Ascending aorta (tissue), 2 donors: ENCODE results near the gene HIVEP2. TPM values are rescaled to one million over a fixed set of nuclear protein-coding genes. Genes with fewer than 3 reads are reported as not detected.

ENCODE experiments used
- DNase-seq, 2 donors: peaks; one replicate each; pipeline ENCODE4 v3.0.0-alpha.2; 2019; ENCODE audit warnings: low spot score in 2 of 2
- H3K27ac ChIP-seq, 2 donors: fragments of 200-600 bp; sonication (generic); one replicate each; pipeline ENCODE4 v1.5.1; 2016 to 2017; ENCODE audit warnings: mild to moderate bottlenecking in 1 of 2
- H3K27me3 ChIP-seq: fragments of 200-600 bp; sonication (generic); one replicate; pipeline ENCODE4 v1.5.1; 2017
- H3K36me3 ChIP-seq, 2 donors: fragments of 200-600 bp; sonication (generic); one replicate each; pipeline ENCODE4 v1.5.1; 2016
- H3K4me1 ChIP-seq, 2 donors: fragments of 200-600 bp; sonication (generic); one replicate each; pipeline ENCODE4 v1.5.1; 2016 to 2017; ENCODE audit warnings: mild to moderate bottlenecking in 1 of 2
- H3K4me3 ChIP-seq, 2 donors: fragments of 200-600 bp; sonication (generic); one replicate each; pipeline ENCODE4 v1.5.1; 2016 to 2017; ENCODE audit warnings: mild to moderate bottlenecking in 1 of 2
- H3K9me3 ChIP-seq, 2 donors: fragments of 200-600 bp; sonication (generic); one replicate each; pipeline ENCODE4 v1.5.1; 2016
- intact Hi-C: fragments of 100-400 bp; cut with DNase I; formaldehyde crosslinking; loops from one replicate; pipeline ENCODE4 v1.15.1; 2023
- total RNA-seq: library from RNA; depleted of rRNA; stranded (reverse); fragments of >200 nt; gene quantifications from one replicate; pipeline ENCODE4 v1.1.0, GENCODE V29; 2016
- TF ChIP-seq, protein P1 (sequence below), 3 experiments: fragments of 200-600 bp in 2 of 3; fragments of 450-650 bp in 1 of 3; sonication (generic) in 2 of 3; IDR thresholded peaks; one replicate each; pipeline ENCODE4 v1.5.1; 2016 to 2019; ENCODE audit warnings: antibody characterized with exemption in 3 of 3, mild to moderate bottlenecking in 1 of 3, moderate library complexity in 1 of 3

Gene HIVEP2
- total RNA-seq, 1 donor from 2014 or later, result 14.5 TPM

DNA sequence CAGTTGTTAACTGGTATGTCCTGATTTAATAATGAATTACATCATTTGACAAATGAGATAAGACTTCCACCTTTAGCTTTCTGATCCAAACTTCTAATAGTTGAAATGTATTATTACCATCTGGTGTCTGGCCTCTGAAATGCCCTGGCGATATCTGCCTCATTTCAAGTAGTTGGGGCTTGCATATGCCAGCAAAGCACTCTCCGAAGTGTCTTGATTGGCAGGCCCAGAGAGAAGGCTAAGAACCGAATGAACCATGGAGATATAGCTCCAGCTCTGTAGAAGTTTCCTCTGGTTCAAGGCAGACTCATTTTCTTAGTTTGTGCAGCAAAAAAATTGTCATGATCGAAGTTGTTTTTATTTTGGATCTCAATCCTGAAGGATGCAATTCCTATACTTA, 13.4 kb upstream of the HIVEP2 start:
- Histone ChIP-seq H3K36me3 (no peaks in the 10 kb centered on the region), H3K27me3 (no peaks in the 10 kb centered on the region), H3K9me3 (no peaks in the 10 kb centered on the region), H3K4me3 (no peak overlapping the region), H3K27ac (no peak overlapping the region), H3K4me1 (no peaks in the 10 kb centered on the region)
- no peak for DNase-seq
- intact Hi-C loops, result no loop called here
- TF ChIP-seq, protein P1, sequence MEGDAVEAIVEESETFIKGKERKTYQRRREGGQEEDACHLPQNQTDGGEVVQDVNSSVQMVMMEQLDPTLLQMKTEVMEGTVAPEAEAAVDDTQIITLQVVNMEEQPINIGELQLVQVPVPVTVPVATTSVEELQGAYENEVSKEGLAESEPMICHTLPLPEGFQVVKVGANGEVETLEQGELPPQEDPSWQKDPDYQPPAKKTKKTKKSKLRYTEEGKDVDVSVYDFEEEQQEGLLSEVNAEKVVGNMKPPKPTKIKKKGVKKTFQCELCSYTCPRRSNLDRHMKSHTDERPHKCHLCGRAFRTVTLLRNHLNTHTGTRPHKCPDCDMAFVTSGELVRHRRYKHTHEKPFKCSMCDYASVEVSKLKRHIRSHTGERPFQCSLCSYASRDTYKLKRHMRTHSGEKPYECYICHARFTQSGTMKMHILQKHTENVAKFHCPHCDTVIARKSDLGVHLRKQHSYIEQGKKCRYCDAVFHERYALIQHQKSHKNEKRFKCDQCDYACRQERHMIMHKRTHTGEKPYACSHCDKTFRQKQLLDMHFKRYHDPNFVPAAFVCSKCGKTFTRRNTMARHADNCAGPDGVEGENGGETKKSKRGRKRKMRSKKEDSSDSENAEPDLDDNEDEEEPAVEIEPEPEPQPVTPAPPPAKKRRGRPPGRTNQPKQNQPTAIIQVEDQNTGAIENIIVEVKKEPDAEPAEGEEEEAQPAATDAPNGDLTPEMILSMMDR (IDR thresholded peaks at IDR 0.05), result no peak

DNA sequence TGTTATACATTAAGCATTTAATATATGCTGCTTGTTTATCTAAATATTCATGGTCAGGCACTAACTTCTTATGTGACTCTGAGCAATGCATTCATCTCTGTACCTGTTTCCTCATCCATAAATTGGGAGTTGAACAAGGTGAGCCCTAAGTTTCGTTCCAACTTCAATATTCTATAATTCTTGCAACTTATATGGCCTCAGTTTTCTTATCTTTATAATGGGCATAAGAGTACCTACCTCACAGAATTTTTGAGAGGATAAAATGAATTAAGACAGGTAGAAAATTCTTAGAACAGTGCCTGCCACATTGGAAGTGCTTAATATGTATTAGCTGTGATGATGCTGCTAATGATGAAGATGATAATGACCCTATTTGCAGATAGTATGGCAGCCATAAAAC, 11.8 kb upstream of the HIVEP2 start:
- Histone ChIP-seq H3K36me3 (no peaks in the 10 kb centered on the region), H3K27ac (no peak overlapping the region), H3K4me3 (no peak overlapping the region), H3K4me1 (no peaks in the 10 kb centered on the region), H3K9me3 (no peaks in the 10 kb centered on the region), H3K27me3 (no peaks in the 10 kb centered on the region)
- intact Hi-C loops, result no loop called here
- TF ChIP-seq, protein P1 (IDR thresholded peaks at IDR 0.05), result no peak
- DNase-seq, result no peak

DNA sequence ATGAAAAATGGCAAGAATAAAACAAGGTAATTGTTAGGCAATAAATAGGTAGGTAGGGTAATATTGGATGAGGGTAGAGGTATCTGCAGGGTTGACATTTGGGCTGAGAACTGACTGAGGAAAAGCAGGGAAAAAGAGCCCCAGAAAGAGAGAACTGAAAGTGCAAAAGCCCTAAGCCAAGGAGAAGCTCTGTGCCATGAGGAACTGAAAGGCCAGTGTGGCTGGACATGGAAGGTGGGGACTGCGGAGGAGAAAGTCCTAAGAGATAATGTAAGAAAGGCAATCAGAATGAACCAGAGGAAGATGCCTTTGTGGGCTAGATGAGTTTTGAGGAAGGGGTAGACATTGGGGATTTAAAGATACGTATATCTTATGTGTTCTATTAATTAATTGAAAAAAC, 9.9 kb upstream of the HIVEP2 start:
- DNase-seq, result no peak
- Histone ChIP-seq H3K9me3 (no peaks in the 10 kb centered on the region), H3K27me3 (no peaks in the 10 kb centered on the region), H3K36me3 (no peaks in the 10 kb centered on the region), H3K27ac (no peak overlapping the region), H3K4me1 (no peaks in the 10 kb centered on the region), H3K4me3 (no peak overlapping the region)
- TF ChIP-seq, protein P1 (IDR thresholded peaks at IDR 0.05), result no peak
- intact Hi-C loops, result no loop called here

DNA sequence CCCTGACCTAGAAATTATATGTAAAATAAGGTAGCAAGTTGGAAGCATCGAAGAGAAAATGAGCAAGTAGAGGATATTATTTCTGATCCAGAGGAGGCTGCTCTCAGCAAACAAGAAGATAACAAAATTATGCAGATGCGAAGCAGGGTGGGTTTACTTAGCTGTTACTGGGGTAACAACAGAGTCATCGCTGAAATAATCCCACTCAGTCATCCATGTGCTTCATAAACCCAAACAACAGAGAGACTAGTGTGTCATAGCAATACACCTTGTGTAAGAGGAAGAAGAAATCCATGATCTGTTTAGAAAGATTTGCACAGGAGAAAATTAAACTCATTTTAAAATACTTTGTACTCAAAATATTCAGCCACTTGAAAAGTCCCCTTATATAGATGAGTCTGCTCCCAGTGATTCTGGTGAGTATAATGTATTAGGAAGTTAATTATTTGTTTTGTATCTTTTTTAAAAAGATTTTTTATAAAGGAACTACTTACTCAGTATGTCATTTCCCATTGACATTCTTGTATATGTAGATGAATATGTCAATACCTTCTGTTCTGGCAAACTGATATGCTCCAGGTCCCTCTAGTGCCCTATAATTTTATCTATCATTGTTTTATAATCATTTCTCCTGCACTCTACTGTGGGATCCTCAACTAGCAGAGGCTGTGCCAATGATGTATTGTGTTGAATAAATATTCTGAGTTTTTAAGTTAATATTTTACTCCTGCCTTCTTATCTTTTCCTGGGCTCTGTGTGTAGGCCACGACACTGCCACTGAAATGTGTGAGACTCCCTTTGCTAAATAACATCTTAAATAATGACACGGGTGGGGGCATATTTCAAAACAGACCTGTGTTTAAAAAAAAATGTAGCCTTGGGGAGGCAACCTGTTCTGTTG, 8.6 kb upstream of the HIVEP2 start:
- intact Hi-C loops, result no loop called here
- no peaks in the 10 kb centered on the region for H3K9me3 ChIP-seq
- H3K27me3 ChIP-seq, result no peaks in the 10 kb centered on the region
- TF ChIP-seq, protein P1 (IDR thresholded peaks at IDR 0.05), result no peak
- no peak for DNase-seq
- no peaks in the 10 kb centered on the region for H3K36me3 ChIP-seq
- no peaks in the 10 kb centered on the region for H3K4me1 ChIP-seq
- H3K4me3 ChIP-seq, result no peak overlapping the region
- H3K27ac ChIP-seq, result no peak overlapping the region

DNA sequence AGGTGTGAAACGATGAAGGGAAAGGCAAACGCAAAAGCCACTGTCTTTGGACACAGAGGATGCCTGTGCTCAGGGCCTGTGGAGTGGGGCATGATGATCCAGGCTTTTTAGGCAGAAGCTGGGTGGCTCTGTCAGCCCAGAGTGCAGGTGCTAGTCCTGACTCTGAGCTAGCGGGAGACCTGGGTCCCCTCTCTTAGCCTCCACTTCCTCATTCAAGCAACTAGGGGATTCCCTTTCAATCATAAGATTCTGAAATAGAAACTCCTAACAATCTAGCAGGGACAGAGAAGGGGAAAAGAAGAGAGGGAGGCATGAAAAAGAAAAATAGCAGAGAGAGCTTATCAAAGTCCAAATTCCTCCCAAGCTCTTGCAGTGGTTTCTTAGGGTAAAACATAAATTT, 7.6 kb upstream of the HIVEP2 start:
- TF ChIP-seq, protein P1 (IDR thresholded peaks at IDR 0.05), result no peak
- H3K4me1 ChIP-seq, result peaks cover 0 to 3% of the 10 kb centered on the region in 2 donors
- H3K36me3 ChIP-seq, result no peaks in the 10 kb centered on the region
- DNase-seq, result no peak
- intact Hi-C loops, result no loop called here
- H3K27me3 ChIP-seq, result no peaks in the 10 kb centered on the region
- H3K27ac ChIP-seq, result no peak overlapping the region
- H3K9me3 ChIP-seq, result no peaks in the 10 kb centered on the region
- no peak overlapping the region for H3K4me3 ChIP-seq
